NOMO-1 (cell line): ENCODE data around the gene APOA1.
A peak's percentile ranks its signal among the peaks of the same experiment; 100 is the strongest.

Experiments
- DNase-seq, 2 experiments: peaks; one replicate each; lab custom pipeline; 2025; ENCODE audit not compliant: unreplicated experiment in 2 of 2; lab: John Stamatoyannopoulos, UW

Gene APOA1

DNA sequence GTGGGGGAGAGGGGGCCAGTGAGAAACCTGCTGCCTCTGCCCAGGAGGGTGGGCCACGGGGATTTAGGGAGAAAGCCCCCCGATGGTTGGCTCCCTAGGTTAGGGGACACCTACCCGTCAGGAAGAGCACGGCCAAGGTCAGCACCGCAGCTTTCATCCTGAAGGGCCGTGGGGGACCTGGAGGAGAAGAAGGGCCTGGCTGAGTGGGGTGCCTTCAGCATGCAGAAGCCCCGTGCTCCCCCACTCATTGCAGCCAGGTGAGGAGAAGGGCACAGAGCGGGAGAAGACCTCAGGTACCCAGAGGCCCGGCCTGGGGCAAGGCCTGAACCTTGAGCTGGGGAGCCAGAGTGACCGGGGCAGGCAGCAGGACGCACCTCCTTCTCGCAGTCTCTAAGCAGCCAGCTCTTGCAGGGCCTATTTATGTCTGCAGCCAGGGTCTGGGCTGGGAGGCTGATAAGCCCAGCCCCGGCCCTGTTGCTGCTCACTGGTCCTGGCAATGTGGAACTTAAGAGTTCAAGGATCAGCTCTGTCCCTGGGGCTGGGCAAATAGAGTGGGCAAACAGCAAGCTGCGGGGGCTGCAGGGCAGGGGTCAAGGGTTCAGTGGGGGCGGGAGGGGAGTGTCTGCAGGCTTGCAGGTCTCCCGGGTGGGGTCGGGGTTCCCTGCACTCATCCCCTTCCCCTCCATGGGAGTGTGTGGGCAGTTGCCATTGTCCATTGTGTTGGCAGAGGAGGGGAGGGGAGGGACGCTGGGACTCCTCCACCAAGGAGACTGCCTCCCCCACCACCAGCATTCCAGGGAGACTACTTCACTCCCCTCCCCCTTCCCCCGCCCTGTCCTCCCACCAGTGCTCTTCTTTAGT is at the start of gene APOA1:
TSS of gene APOA1 (minus strand) at position 392 of the 861 bp plus-strand sequence. CDS start at position 157, 235 bp downstream.
- no peak for DNase-seq

- DNase-seq, result no peak
Measured at GRCh38 chr11:116885951-116886655, 48.7 kb upstream of the APOA1 start.

DNA sequence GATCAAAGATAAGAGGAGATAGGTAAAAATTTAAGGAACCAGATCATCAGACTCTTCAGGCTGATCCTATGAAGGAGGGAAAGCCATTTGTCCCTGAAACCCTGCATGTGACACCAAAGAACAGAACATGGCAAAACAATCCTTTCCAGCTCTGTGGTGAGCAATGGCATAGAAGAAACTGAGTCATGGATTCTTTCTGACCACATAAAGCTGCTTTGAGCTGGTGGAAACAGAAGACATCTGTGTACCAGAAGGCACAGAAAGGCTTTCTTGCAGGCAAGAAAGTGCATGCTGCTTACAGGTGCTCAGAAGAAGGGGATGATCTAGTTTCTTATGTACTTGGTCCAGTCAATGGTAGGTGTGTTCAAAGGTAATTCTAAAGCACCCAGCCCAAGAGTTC is 45.0 kb upstream of the APOA1 start:
- no peak for DNase-seq

- no peak for DNase-seq
Measured at GRCh38 chr11:116881143-116881542, 43.7 kb upstream of the APOA1 start.

DNA sequence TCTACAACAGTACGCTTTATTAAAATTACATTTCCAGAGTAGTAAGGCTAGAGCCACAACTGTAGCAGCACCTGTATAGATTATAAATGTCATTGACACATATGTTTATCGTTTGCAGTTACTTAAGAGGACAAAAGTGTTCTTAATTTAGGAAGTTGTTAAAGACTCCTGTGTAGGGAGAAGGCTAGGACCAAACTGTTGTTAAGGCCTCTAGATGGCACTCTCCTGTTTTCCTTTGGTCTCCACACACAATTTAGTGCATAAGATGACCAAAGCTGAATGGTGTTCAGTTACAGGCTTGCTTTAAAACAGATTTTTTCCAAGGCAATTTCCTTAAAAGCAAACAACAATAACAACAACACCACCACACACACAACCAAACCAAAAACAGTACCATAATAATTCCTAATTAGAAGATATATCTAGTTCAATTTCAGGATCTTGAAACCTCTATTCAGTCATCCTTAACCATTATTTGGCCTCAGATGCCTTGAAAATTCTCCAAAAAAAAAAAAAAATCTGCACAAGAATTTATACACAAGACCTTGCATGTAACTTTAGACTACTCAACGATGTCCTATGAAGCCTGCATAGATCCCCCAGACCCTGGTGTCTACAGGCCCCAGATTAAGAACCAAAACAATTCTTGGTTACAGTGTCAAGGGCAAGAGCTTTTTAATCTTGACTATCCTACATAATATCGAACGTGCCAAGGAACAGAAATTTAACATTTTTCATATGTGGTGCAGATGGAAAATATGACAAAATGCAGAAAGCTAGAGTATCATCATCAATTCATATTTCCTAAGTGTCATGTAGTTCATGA is 42.6 kb upstream of the APOA1 start:
- peak; percentile 43 to 78 for DNase-seq

DNA sequence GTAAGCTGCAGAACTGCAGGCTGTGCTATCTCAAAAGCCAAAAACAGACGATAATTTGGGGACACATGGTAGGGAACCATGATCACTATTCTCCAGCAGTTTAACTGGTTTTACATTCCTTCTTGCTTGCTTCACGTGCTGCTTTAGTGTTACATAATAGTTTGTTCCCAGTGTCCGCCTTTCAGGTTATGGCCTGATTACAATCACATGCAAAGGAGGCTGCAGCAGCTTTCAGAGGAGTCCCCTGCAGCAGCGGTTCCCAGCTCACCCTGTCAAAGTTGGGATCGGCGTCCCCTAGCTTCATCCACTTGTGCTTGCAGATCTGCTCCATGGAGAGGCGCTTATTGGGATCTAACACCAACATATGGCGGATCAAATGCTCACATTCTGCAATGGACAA is 39.2 kb upstream of the APOA1 start:
- no peak for DNase-seq

- DNase-seq, result no peak
Measured at GRCh38 chr11:116875194-116875593, 37.8 kb upstream of the APOA1 start.

- no peak for DNase-seq
Measured at GRCh38 chr11:116874251-116874650, 36.8 kb upstream of the APOA1 start.

DNA sequence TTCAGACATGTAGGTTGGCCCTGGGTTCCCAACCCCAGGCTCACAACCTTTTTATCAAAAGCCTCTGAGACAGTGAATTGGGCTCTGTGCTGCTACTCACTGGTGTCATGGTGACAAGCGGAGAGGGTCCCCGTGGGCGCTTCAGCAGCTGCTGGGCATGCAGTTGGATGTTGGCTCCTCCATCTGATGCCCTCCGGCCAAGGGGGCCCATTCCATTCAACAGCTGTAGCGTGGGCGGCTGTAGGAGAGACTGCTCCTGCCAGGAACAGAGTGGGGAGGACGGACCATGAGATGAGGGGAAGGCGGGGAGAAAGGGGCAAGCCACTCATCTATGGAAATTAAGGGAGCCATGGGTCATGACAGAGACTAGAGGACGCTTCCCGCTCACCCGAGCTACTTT is 36.0 kb upstream of the APOA1 start:
- no peak for DNase-seq

DNA sequence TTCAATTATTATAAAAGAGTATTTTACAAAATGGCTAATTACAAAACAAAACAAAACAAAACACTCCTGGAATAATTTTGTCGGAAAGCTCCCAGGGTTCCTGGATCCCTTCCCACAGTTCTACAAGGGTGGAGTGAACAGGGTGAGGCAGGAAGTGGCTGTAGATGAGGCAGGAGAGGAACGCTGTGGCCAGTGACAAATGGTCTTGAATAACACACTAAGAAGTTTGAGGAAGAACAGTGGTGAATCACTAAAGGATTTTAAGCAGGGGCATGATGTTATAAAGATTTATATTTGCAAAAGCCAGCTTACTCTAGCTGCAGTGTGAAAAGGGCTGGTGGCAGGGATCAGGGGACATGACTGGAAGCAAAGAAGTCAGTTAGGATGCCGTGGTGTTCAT is 33.8 kb upstream of the APOA1 start:
- no peak for DNase-seq

- no peak for DNase-seq
Measured at GRCh38 chr11:116870054-116870453, 32.6 kb upstream of the APOA1 start.

DNA sequence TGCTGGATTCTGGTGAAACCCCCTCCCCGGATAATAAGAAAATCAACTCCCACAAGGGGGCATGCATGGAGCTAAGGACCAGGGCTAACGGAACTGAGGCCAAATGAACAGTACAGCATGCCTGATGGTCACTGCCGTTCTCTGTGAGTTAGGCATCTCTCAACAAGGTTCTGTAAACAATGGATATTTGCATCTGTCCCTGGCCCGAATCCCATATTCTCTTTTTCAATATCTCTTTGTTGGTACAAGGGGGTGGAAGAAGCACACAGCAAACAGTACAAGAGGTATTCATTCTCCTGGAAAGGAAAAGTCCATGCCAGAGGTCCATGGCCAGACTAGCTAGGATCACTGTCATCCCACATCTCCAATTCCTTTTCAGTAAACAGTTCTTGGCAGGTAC is 32.2 kb upstream of the APOA1 start:
- DNase-seq, result no peak

DNA sequence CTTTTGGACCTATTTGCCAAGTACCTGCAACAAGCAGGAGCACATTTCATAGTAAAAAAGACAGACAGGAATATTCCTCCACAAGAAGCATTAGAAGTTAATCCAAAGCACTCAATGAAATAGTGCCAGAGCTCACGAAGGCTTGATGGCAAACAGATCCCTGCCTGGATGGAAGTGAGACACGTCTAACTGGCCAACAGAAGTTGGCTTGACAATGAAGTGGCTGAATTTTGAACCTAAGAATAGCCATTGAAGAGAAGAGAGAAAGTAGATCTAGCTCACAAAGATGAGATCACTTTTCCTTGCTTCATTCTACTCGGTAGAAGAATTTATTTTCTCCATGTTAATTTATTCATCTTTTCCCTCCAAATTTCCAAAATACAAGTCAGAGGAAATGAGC is 30.6 kb upstream of the APOA1 start:
- DNase-seq, result no peak

DNA sequence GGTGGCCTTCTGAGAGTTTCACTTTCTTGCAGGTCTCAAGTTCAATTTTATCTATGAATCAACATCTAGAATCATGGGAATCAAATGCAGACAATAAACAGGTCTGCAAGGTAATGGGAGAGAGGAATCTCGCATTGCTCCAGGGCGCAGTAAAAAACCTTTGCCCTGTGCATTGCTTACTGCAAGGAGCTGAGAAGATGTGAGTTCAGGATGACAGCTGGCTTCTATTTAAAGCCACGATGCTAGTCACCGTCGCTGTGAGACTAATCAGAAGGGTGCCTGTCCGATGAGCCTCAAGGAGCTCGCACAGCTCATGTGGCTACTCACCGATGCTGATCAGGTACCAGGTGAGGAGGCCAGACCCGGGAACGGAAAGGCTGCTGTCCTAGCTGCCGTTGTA is 30.2 kb upstream of the APOA1 start:
- DNase-seq, result no peak

DNA sequence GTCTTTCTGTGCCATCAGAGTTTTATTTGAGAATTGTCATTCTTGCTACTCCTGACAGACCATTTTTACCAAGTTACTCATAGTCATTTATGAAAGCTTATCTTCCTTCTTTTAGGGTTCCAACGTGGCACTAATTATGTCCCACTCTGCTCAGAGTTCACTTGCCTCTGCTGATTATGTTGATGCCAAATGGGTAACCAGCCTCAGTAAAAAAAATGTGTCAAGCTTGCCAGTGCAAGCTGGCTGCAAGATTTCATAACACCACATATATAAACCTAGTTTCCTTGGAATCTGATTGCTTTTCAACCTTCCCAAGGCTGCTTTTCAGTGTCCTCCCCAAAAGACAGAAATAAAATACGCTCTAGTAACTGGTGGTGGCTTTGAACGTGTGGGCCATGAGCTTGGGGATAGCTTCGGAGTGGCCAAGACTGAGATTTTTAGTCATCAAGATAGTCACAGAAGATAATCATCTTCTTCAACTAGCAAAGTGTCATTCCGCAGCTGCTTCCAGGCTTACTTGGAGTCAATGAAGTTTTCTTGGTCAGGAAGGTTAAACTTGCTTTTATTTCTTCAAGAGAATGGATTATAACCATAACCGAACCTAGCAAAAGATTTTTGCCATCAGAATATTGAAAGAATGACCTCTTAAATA is 29.5 kb upstream of the APOA1 start:
- no peak for DNase-seq

GRCh38 chr11:116865696-116866095 is 28.3 kb upstream of the APOA1 start:
- DNase-seq, result no peak

DNA sequence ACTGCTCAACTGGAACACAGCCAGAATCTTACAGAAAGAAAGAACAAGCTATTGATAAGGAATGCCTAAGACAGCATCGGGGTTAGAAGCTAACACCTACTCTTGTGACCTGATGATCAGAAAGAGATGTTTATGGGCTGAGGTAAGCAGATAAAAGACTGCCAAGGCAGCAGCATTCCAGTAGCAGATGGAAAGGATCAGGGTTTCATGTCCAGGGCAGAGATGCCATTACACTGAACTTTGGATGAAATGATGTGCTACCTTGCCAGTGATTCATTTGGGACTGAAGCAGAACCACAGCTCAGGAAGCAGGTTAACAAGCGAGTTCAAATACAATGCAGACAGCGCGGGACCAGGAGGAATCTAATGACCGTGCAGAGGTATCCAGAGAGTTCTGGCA is 27.1 kb upstream of the APOA1 start:
- DNase-seq, result no peak

GRCh38 chr11:116862951-116863350 is 25.5 kb upstream of the APOA1 start:
- DNase-seq, result no peak

DNA sequence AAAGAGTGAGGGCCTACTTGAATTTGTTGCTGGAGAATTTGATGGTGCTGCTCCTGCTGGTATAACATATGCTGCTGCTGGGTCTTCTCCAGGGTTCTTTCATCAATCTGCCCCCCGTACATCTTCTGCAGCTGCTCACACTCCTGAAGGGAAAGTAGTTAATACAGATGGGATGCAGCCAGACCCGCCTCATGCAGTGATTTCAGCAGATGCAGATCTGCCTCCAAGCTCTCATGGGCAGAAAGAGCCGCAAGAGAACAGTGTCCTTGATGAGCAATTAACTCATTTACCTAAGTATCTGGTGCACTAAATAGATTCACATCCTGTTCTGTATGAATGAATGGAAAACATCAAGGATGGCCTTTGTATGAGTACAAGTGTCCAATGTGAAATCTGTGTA is 24.8 kb upstream of the APOA1 start:
- no peak for DNase-seq

- no peak for DNase-seq
Measured at GRCh38 chr11:116861539-116861938, 24.1 kb upstream of the APOA1 start.

DNA sequence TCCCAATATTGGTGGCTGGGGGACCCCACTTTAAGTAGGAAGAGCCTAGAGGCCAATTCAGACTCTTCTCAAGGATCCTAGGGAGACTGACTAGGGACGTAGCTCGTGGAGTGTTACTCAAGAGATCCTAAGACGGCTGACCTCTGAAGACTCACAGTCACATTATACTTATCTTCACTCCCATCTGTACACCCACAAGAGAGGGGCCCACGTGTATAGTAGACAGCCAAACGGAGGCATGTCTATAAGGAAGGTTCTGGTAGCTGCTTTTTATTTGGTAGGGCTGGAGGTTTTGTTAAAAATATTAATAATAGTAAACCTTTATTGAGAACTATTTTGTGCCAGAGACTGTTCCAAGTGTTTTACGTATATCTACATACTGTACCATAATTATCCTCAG is 22.9 kb upstream of the APOA1 start:
- no peak for DNase-seq
